Measurements from ENCODE around the gene KLF12.

Gene KLF12

GRCh38 chr13:74102691-74103090 lies 31.5 kb downstream of the KLF12 start:
- DNase-seq: no peak

DNA sequence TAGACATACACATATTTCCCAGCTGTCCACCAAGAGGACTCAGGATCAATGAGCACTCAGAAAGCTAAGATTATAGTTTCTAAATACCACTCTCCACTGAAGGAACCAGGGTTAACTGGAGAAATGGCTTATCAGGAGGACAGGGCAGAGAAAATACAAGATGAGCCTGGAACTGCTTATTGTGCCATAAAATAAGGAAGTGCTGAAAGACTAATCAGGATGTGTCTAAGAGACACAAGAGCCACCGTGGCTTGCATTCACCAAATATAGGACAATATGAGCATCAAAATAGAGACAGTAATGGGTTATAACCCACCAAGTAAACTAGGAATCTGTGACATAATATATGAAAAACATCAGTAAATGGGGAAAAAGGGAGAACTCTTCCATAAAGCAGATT lies 32.8 kb downstream of the KLF12 start:
- DNase-seq: no peak

GRCh38 chr13:74098077-74098476 lies 36.1 kb downstream of the KLF12 start:
- DNase-seq: no peak

- DNase-seq: no peak
These were observed 37.1 kb downstream of the KLF12 start for GRCh38 chr13:74097116-74097515.

DNA sequence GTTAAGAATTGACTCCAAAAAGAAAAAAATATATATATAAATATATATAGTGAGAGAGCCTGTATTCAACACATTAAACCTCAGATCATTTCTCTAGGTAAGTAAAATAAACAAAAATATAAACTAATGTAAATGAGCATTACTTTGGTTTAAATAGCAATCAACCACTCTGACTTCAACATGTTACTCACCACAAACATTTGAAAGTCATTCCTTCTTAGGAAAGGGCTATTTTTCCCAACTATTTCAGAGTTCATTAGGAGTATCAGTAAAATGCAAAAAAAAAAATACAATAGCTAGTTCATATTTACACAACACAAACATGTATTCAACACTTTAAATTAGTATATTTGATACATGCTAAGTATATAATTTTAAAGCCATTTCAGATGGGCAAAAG lies 40.5 kb downstream of the KLF12 start:
- no peak for DNase-seq

DNA sequence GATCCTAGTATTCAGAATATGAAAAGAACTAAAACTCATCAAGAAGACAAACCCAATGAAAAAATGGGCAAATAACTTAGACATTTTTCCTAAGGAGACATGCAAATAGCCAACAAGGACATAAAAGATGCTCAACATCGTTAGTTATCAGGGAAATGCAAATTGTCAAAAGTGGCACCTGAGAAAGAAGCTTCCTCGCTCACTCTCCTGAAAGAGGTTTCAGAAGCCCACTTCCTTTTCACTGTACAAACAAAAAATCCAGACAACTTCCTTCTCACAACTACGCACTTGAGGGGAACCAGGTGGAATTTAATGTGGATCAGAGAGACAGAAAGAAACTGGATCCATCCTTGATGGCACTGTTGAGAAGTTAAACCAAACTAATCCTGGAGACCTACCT lies 41.5 kb downstream of the KLF12 start:
- peak in 1 of 2 donors; percentile 19 for DNase-seq

DNA sequence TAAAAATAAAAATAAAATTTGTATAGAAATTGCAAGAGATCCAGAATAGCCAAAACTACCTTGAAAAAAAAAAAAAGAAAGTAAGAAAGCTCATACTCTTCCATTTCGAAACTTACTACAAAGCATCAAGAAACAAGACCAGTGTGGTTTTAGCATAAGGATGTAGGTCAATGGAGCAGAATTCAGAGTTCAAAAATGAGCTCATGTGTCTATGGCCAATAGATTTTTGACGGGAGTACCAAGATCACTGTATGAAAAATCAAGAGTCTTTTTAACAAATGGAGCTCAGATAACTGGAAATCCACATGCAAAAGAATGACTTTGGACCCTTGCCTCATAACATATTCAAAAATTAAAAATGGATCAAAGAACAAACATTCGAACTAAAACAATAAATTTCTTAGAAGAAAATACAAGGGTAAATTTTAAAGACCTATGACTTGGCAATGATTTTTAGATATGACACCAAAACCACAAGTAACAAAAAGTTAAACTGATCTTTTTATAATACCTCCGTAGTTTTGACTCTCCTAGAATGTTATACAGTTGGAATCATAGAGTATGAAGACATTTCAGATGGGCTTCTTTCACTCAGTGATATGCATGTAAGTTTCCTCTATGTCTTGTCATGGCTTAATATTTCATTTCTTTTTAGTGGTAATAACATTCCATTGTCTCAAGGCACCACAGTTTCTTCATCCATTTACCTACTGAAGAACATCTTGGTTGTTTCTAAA lies 43.2 kb downstream of the KLF12 start:
- peak in 1 of 2 donors; percentile 46 for DNase-seq

DNA sequence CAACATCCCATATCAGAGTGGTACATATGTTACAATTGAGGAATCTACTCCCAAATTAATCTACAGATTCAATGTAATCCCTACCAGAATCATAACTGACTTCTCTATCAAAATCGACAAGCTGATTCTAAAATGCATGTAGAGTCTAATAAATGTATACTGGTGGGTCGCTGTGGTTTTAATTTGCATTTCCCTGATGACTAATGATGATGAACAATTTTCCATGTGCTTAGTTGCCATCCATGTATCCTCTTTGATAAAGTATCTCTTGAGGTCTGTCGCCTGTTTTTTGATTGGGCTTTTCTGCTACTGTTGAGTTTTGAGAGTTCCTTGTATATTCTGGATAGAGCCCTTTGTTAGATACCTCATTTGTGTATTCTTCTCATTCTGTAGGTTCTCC lies 43.8 kb downstream of the KLF12 start:
- no peak for DNase-seq

DNA sequence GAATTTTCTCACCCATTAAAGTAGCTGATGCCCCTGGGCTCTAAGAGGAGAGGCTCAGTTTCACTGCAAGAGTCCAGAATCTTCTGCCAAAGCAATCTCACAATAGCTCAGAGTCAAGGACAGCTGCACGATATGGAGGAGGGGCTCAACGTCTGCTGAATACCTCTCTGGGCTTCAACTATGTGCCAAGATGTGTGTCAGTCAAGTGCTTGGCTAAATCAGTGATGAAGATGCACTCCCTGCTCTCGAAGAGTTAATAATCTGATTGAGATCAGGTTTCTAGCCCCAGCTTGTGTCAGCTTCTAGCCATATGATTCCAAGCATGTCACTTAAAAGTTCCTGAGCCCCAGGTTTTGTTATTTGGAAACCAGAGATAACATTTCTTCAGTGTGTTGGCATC lies 46.8 kb downstream of the KLF12 start:
- DNase-seq: no peak
